HEK293T (cell line): Measurements from ENCODE around the gene KRT38.

ENCODE experiments used
- BHLHE40 ChIP-seq: fragments of 450-650 bp; IDR thresholded peaks from 2 replicates; pipeline ENCODE4 v1.6.1; 2016; ENCODE audit warnings: mild to moderate bottlenecking, moderate library complexity, borderline replicate concordance
- FOXM1 ChIP-seq: fragments of 450-650 bp; IDR thresholded peaks from 2 replicates; pipeline ENCODE4 v1.6.1; 2017; ENCODE audit warnings: mild to moderate bottlenecking, borderline replicate concordance
- SP1 ChIP-seq: fragments of 450-650 bp; IDR thresholded peaks from 2 replicates; pipeline ENCODE4 v1.6.1; 2017
- SUZ12 ChIP-seq: fragments of 450-650 bp; IDR thresholded peaks from 2 replicates; pipeline ENCODE4 v1.6.1; 2016; ENCODE audit warnings: mild to moderate bottlenecking
- TARDBP ChIP-seq: fragments of 450-650 bp; IDR thresholded peaks from 2 replicates; pipeline ENCODE4 v1.6.1; 2016
- ZNF384 ChIP-seq: fragments of 450-650 bp; IDR thresholded peaks from 2 replicates; pipeline ENCODE4 v1.6.1; 2016

DNA sequence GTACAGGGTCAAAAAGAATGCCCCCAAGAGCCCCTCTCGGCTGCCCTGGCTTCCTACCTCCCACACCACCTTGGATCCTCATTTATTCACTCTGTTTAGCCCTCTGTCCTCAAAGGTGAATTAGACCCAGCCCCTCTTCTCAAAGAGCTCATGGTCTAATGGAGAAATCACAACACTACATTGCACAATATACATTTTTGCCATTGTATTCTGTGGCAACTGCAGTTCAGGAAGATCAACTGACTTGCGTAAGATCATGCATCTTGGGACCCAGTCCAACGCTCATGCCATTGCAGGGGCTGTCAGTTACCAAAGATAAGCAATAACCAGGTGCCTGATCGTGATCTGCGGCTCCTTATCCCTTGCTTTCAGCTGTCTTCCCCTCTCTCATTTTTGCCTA lies 1.4 kb downstream of the KRT38 start:
- TF ChIP-seq BHLHE40, result no peak
- no peak for TF ChIP-seq FOXM1
- no peak for TF ChIP-seq SUZ12
- no peak for TF ChIP-seq TARDBP
- TF ChIP-seq SP1, result no peak
- no peak for TF ChIP-seq ZNF384
